D721Med (cell line): ENCODE data around the gene ARSA.
"Not testable (repeated sequence)": the region's sequence is repeated elsewhere in the genome, so short reads cannot be mapped to it uniquely, and the experiment has no call there.

Experiments used
- DNase-seq: peaks from one replicate; pipeline ENCODE4 v3.0.0; 2011; ENCODE audit warnings: low spot score; ENCODE audit not compliant: insufficient read length
- FAIRE-seq: peaks from 2 replicates; lab custom pipeline; 2011; peaks lifted over from hg19 to GRCh38; lab: Jason Lieb, UNC
- TF ChIP-seq, protein P1 (sequence below): IDR thresholded peaks from 2 replicates; pipeline ENCODE4 v1.5.1; 2012; ENCODE audit warnings: mild to moderate bottlenecking, control low read depth; ENCODE audit not compliant: insufficient read depth; ENCODE audit errors: missing control alignments

Gene ARSA

DNA sequence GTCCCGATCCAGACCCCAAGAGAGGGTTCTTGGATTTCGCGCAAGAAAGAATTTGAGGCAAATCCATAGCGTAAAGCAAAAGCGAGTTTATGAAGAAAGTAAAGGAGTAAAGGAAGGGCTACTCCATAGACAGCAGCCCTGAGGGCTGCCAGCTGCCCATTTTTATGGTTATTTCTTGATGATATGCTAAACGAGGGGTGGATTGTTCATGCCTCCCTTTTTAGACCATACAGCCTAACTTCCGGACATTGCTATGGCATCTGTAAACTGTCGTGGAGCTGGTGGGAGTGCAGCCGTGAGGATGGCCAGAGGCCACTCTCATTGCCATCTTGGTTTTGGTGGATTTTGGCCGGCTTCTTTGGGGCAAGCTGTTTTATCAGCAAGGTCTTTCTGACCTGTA, 25.3 kb upstream of the ARSA start:
- FAIRE-seq, result no peak
- TF ChIP-seq, protein P1, sequence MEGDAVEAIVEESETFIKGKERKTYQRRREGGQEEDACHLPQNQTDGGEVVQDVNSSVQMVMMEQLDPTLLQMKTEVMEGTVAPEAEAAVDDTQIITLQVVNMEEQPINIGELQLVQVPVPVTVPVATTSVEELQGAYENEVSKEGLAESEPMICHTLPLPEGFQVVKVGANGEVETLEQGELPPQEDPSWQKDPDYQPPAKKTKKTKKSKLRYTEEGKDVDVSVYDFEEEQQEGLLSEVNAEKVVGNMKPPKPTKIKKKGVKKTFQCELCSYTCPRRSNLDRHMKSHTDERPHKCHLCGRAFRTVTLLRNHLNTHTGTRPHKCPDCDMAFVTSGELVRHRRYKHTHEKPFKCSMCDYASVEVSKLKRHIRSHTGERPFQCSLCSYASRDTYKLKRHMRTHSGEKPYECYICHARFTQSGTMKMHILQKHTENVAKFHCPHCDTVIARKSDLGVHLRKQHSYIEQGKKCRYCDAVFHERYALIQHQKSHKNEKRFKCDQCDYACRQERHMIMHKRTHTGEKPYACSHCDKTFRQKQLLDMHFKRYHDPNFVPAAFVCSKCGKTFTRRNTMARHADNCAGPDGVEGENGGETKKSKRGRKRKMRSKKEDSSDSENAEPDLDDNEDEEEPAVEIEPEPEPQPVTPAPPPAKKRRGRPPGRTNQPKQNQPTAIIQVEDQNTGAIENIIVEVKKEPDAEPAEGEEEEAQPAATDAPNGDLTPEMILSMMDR, result no peak
- DNase-seq, result no peak

DNA sequence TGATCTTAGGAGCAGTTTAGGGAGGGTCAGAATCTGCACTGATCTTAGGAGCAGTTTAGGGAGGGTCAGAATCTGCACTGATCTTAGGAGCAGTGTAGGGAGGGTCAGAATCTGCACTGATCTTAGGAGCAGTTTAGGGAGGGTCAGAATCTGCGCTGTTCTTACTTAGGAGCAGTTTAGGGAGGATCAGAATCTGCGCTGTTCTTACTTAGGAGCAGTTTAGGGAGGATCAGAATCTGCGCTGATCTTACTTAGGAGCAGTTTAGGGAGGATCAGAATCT, 15.8 kb upstream of the ARSA start:
- DNase-seq, result not testable (repeated sequence)

DNA sequence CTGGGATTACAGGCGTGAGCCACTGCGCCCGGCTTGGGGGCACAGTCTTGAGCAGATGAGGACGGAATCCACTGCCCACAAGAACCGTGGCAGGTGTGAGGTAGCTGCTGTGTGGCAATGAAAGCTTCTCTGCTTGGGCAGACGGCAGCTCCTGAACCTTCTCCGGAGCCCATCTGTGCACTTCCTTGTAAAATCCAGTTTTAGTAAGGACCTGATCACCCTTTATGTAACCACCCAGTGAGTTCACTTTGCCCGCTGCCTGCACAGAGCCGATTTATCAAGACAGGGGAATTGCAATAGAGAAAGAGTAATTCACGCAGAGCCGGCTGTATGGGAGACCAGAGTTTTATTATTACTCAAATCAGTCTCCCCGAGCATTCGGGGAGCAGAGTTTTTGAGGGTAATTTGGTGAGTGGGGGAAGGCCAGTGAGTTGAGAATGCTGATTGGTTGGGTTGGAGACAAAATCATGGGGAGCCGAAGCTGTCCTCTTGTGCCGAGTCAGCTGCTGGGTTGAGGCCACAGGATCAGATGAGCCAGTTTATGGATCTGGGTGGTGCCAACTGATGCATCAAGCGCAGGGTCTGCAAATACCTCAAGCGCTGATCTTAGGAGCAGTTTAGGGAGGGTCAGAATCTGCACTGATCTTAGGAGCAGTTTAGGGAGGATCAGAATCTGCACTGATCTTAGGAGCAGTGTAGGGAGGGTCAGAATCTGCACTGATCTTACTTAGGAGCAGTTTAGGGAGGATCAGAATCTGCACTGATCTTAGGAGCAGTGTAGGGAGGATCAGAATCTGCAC, 15.3 kb upstream of the ARSA start:
- not testable (repeated sequence) for DNase-seq

More for the DNA sequence above, 15.8 kb upstream of the ARSA start:
- not testable (repeated sequence) for FAIRE-seq

DNA sequence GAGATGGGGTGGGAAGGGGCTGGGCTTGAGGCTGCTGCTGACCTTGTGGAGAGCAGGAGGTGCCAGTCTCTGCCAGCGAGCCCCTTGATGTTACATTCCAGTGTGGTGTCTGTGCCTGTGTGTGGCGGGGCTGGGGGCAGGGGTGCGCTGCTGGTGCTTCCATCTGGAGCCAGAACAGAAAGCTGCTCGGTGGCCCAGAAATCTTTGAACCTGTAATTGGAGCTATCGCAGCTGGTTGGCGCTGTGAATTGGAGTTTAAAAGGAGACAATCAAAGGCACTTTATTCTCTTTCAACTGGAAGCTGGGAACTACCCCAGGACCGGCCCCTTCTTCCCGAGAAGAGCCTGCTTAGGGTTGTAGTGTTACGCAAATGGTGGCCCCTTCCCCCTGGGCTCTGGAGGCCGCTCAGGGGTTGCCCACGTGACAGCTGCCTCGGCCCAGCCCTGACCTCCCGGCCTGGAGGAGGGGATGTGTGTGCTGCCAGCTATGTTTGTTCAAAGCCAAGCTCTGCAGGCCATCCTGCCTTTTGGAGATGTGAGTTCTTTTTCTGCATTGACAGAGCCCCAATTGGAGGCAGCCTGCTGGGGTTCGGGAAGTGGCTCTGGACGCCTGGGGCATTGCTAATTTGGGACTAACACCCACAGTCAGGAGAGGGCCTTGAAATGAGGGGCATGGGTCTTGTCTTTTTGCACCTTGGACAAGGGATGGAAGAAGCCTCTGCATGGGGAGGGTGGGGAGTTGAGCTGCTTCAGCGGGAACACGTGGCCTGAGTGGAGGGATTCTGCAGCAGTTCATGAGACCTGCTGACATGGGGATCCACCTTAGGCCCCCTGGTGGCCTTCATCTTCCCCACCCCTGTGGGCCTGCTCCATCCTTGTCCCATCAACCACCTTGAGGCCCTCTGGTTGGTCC, 14.0 kb upstream of the ARSA start:
- no peak for FAIRE-seq
- no peak for DNase-seq
- TF ChIP-seq, protein P1, result peak; percentile 15

More for the DNA sequence above, 15.3 kb upstream of the ARSA start:
- not testable (repeated sequence) for FAIRE-seq

DNA sequence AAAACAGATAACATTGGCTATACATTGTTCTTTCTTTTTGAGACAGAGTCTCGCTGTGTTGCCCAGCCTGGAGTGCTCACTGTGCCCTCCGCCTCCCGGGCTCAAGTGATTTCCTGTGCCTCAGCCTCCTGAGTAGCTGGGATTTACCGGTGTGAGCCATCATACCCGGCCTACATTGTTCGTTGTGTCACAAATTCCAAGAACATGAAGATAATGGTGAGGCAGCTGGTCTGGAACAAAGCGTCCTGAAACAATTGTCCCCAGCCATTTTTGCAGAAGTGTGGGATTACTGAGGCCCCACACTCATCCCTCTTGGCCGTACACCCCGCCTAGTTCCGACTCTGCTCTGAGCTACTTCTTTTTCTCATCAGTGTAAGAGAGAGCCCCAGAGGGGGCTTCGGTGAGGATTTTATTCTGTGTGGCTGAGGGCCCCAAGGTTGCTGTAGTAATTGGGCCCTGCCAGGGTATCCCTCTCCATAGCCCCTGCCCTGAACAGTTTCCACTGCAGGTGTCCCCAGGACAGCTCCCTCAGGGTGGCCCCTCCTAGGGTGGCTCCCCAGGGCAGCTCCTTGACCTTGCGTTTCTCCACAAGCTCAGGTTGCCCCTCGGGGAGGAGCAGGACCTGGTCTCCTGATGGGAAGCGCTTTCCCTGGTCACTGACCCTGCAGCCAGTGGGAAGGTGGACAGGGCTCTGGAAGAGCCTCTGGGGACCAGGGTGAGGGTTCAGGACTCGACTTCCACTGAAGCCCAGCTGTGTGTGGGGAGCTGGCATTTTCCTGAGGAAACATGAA, 13.1 kb upstream of the ARSA start:
- TF ChIP-seq, protein P1, result no peak
- DNase-seq, result no peak
- no peak for FAIRE-seq

DNA sequence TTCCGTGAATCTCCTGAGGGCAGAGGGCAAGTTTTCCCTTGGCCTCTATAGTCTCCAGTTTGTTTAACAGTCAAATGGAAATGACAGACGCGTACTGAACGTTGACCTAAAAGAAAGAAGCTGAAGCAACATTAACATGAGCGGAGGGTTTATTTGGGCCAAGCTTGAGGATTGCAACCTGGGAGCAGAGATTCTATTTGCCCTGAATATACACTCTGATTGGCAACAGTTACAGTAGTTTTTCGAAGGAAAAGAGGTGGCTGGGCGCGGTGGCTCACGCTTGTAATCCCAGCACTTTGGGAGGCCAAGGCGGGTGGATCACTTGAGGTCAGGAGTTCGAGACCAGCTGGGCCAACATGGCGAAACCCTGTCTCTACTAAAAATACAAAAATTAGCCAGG, 12.3 kb upstream of the ARSA start:
- not testable (repeated sequence) for FAIRE-seq, DNase-seq

DNA sequence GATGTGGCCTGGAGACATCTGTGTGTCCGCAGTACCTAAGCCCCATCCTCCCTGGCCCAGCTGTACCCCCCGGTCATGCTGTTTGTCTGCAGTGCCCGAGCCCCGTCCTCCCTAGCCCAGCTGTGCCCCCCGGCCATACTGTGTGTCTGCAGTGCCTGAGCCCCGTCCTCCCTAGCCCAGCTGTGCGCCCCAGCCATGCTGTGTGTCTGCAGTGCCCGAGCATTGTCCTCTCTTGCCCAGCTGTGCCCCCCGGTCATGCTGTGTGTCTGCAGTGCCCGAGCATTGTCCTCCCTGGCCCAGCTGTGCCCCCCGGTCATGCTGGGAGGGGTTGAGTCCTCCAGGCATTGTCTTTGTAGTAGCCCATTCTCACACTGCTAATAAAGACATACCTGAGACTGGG, 7.6 kb upstream of the ARSA start:
- no peak for FAIRE-seq
- TF ChIP-seq, protein P1, result no peak
- no peak for DNase-seq

DNA sequence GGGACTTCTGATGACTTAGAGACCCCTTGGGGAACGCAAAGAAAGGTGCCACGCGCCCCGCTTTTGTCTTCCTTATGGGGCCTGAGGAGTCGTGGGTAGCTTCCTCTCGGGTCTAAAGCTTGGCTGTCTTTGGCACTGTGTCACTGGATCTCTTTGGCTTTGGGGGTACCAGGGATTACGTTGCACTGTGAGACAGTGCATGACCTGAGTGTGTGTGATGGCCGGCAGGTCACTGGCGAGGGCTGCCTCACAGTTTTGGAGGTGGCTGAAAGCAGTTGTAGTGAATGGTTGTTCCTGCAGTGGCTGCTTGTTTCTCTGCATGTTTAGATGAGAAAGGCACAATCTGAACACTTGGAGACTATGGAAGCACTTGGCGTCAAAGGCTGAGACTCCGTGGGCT, 5.8 kb upstream of the ARSA start:
- DNase-seq (no peak), FAIRE-seq (no peak)
- TF ChIP-seq, protein P1, result no peak
